ENCODE measurements around the gene CDKN2AIPNL. TPM values are rescaled to one million over a fixed set of nuclear protein-coding genes. Genes with fewer than 3 reads are reported as not detected.
A peak's percentile ranks its signal among the peaks of the same experiment; 100 is the strongest.

The CDKN2AIPNL gene
- total RNA-seq, 6 experiments from 2014 or later = 5.1 to 10.8 (median 7.8) TPM

DNA sequence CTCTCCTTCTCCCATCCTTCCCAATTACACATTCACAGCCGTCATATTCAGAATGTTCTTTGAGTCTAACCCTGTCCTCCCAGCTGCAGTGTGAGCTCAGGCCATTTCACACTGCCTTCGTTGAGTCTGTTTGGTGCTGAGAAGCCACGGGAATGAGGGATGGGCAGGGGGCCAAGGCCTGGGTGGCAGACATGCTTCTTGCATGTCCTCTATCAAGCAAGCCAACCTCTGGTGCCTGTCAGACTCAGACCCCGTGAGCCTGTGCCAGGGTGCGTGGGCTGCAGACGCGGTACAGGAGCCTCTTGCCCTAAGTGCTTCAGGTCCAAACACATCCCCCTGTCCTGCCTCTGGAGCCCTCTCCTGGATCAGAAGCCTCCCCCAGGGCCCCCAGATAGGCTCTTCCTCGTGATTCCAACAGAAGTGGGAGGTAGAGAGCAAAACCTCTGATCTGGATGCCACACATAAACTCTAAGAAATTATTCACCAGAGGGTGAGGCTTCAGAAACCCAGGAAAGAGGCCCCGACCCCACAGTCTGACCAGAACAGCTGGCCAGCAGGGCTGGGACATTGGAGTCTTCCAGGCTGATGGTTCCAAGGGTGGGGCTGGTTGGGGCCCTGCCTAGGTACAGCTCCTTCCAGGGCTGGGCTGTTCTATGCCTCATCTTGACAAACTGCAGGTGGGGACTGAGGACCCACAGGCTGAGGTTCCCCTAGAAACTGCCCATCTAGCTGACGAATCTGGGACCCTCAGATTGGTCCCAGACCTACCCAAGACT, 46.7 kb upstream of the CDKN2AIPNL start:
- H3K9me3 ChIP-seq = no peaks in the 10 kb centered on the region
- TF ChIP-seq, protein P1, sequence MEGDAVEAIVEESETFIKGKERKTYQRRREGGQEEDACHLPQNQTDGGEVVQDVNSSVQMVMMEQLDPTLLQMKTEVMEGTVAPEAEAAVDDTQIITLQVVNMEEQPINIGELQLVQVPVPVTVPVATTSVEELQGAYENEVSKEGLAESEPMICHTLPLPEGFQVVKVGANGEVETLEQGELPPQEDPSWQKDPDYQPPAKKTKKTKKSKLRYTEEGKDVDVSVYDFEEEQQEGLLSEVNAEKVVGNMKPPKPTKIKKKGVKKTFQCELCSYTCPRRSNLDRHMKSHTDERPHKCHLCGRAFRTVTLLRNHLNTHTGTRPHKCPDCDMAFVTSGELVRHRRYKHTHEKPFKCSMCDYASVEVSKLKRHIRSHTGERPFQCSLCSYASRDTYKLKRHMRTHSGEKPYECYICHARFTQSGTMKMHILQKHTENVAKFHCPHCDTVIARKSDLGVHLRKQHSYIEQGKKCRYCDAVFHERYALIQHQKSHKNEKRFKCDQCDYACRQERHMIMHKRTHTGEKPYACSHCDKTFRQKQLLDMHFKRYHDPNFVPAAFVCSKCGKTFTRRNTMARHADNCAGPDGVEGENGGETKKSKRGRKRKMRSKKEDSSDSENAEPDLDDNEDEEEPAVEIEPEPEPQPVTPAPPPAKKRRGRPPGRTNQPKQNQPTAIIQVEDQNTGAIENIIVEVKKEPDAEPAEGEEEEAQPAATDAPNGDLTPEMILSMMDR (IDR thresholded peaks at IDR 0.05) = no peak
- TF ChIP-seq POLR2A (IDR thresholded peaks at IDR 0.05) = no peak
- no peak overlapping the region for H3K27ac ChIP-seq
- WGBS (ENCODE audit: insufficient coverage, low coverage, low lambda C conversion rate, missing lambda C conversion rate) = 63% methylated on average over 4 of the region's 10 CpGs
- H3K4me1 ChIP-seq = no peaks in the 10 kb centered on the region
- H3K36me3 ChIP-seq = no peaks in the 10 kb centered on the region
- no peak overlapping the region for H3K4me3 ChIP-seq
- DNase-seq = no peak
- peak in 2 of 4 donors; percentile 23 to 33 for ATAC-seq
- intact Hi-C loops (cut with DNase I) = no loop called here
- H3K27me3 ChIP-seq = no peaks in the 10 kb centered on the region

DNA sequence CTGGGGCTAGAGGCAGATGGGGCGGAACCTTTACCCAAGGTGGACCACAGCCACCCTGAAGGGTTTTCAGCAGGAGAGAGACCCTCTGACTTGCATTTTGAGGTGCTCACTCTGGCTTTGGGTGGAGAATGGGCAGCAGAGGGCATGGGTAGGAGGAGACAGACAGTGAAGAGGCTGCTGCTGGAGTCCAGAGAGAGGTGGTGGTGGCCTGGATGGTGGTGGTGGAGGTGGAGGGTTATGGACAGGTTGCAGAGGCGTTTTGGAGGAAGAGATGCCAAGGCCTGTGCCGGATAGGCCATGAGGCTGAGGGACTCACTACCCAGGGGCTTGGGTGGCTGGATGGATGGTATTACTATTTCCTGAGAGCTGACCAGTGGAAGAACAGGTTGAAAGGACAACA, 46.1 kb upstream of the CDKN2AIPNL start:
- H3K27me3 ChIP-seq = no peaks in the 10 kb centered on the region
- intact Hi-C loops (cut with DNase I) = no loop called here
- ATAC-seq (no peak), DNase-seq (no peak)
- no peak overlapping the region for H3K27ac ChIP-seq
- H3K9me3 ChIP-seq = no peaks in the 10 kb centered on the region
- H3K36me3 ChIP-seq = no peaks in the 10 kb centered on the region
- no peaks in the 10 kb centered on the region for H3K4me1 ChIP-seq
- no peak overlapping the region for H3K4me3 ChIP-seq
- TF ChIP-seq POLR2A (IDR thresholded peaks at IDR 0.05) = no peak
- TF ChIP-seq, protein P1 (IDR thresholded peaks at IDR 0.05) = no peak
- WGBS (ENCODE audit: insufficient coverage, low coverage, low lambda C conversion rate, missing lambda C conversion rate) = 89% methylated on average over 3 of the region's 3 CpGs

DNA sequence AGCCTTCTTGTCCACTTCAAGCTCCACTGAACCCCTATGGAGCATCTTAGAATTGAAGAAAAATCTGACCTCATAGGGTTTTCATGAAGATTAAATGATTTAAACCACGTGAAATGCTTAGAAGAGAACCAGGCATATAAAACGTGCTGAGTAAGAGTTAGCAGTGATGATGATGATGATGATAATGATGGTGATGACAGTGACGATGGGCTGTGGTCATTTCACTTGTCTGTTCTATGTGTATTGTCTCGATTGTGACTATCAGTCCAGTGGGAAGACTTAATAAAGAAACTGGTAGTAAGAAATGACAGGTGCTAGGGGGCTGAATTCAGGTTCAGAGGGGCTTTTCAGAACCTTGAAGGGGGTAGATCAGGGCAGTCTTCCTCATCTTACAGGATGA, 45.1 kb upstream of the CDKN2AIPNL start:
- TF ChIP-seq POLR2A (IDR thresholded peaks at IDR 0.05) = no peak
- Histone ChIP-seq H3K9me3 (no peaks in the 10 kb centered on the region), H3K4me1 (no peaks in the 10 kb centered on the region), H3K36me3 (no peaks in the 10 kb centered on the region), H3K27me3 (no peaks in the 10 kb centered on the region), H3K4me3 (no peak overlapping the region), H3K27ac (no peak overlapping the region)
- DNase-seq = no peak
- intact Hi-C loops (cut with DNase I) = no loop called here
- 64% methylated on average over 4 of the region's 4 CpGs for WGBS (ENCODE audit: insufficient coverage, low coverage, low lambda C conversion rate, missing lambda C conversion rate)
- no peak for ATAC-seq

DNA sequence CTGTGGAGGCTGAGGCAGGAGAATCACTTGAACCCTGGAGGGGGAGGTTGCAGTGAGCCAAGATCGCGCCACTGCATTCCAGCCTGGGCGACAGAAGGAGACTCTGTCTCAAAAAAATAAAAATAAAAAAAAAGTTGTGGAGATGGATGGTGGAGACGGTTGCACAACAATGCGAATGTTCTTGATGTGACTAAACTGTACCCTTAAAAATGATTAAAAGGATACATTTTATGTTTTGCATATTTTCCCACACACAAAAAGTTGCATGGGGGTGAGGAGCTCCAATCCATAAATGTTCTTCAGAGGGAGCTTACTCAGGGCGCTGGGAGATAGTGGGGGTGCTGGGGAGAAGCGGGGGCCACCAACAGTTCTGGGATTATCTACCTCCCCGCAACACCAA, 43.8 kb upstream of the CDKN2AIPNL start:
- Histone ChIP-seq H3K4me3 (no peak overlapping the region), H3K36me3 (no peaks in the 10 kb centered on the region), H3K9me3 (no peaks in the 10 kb centered on the region), H3K27ac (no peak overlapping the region), H3K27me3 (no peaks in the 10 kb centered on the region), H3K4me1 (peaks cover 0 to 6% (median 0%) of the 10 kb centered on the region in 4 donors)
- no peak for TF ChIP-seq POLR2A (IDR thresholded peaks at IDR 0.05)
- TF ChIP-seq, protein P1 (IDR thresholded peaks at IDR 0.05) = no peak
- no peak for ATAC-seq
- intact Hi-C loops (cut with DNase I) = no loop called here
- no peak for DNase-seq
- 95% methylated on average over 5 of the region's 8 CpGs for WGBS (ENCODE audit: insufficient coverage, low coverage, low lambda C conversion rate, missing lambda C conversion rate)

DNA sequence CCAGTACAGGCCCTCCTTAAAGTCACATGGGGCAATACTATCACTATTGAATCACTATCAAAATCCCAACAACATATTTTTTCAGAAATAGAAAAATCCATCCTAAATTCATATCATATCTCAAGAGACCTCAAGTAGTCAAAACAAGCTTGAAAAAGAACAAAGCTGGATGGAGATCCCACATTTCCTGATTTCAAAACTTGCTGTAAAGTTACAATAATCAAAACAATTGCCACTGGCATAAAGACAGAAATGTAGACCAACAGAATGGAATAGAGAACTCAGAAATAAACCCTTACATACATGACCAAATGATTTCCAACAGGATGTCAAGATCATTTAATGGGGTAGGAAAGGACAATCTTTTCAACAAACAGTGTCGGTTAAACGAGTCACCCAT, 41.3 kb upstream of the CDKN2AIPNL start:
- TF ChIP-seq POLR2A (IDR thresholded peaks at IDR 0.05) = no peak
- TF ChIP-seq, protein P1 (IDR thresholded peaks at IDR 0.05) = no peak
- no peak for DNase-seq
- no peak overlapping the region for H3K27ac ChIP-seq
- peaks cover 0 to 6% (median 0%) of the 10 kb centered on the region in 4 donors for H3K4me1 ChIP-seq
- ATAC-seq = no peak
- WGBS (ENCODE audit: insufficient coverage, low coverage, low lambda C conversion rate, missing lambda C conversion rate) = 100% methylated on average over 2 of the region's 2 CpGs
- H3K27me3 ChIP-seq = no peaks in the 10 kb centered on the region
- no peaks in the 10 kb centered on the region for H3K9me3 ChIP-seq
- H3K4me3 ChIP-seq = no peak overlapping the region
- intact Hi-C loops (cut with DNase I) = no loop called here
- no peaks in the 10 kb centered on the region for H3K36me3 ChIP-seq
